WERI-Rb-1 (cell line): ENCODE measurements around the gene PLA2G4E.

ENCODE experiments used
- DNase-seq: peaks from one replicate; pipeline ENCODE4 v3.0.0-alpha.2; 2020
- H3K27ac ChIP-seq: fragments of 250-450 bp; sonication (Bioruptor Pico); 2 replicates; pipeline ENCODE4 v1.5.1; 2020; ENCODE audit warnings: mild to moderate bottlenecking, moderate library complexity
- H3K27me3 ChIP-seq: fragments of 250-450 bp; sonication (Bioruptor Pico); 2 replicates; pipeline ENCODE4 v1.5.1; 2021; ENCODE audit warnings: mild to moderate bottlenecking, low read depth, moderate library complexity; ENCODE audit not compliant: insufficient read depth, severe bottlenecking
- H3K36me3 ChIP-seq: fragments of 250-450 bp; sonication (Bioruptor Pico); 2 replicates; pipeline ENCODE4 v1.5.1; 2020; ENCODE audit warnings: mild to moderate bottlenecking, moderate library complexity
- H3K4me3 ChIP-seq: 2 replicates; pipeline ENCODE4 v1.5.1; 2011; ENCODE audit warnings: low read depth, mild to moderate bottlenecking, control low read depth, low read length
- H3K9me3 ChIP-seq: fragments of 250-450 bp; sonication (Bioruptor Pico); 2 replicates; pipeline ENCODE4 v1.5.1; 2021; ENCODE audit warnings: mild to moderate bottlenecking, moderate library complexity; ENCODE audit not compliant: severe bottlenecking
- CTCF ChIP-seq: IDR thresholded peaks from 2 replicates; pipeline ENCODE4 v1.5.1; 2011; ENCODE audit warnings: low read depth, mild to moderate bottlenecking, control low read depth, inconsistent platforms, low read length

The PLA2G4E gene

GRCh38 chr15:41941644-41942415 is 79.0 kb downstream of the PLA2G4E start:
- DNase-seq = no peak
- H3K27me3 ChIP-seq = no peaks in the 10 kb centered on the region

GRCh38 chr15:41940441-41940857 is 80.4 kb downstream of the PLA2G4E start:
- no peak overlapping the region for H3K27ac ChIP-seq
- no peaks in the 10 kb centered on the region for H3K9me3 ChIP-seq
- TF ChIP-seq CTCF = no peak
- no peaks in the 10 kb centered on the region for H3K36me3 ChIP-seq
- H3K4me3 ChIP-seq = no peak overlapping the region
- no peaks in the 10 kb centered on the region for H3K27me3 ChIP-seq
- DNase-seq = no peak

More at GRCh38 chr15:41941644-41942415, 79.0 kb downstream of the PLA2G4E start:
- no peaks in the 10 kb centered on the region for H3K36me3 ChIP-seq
- no peak overlapping the region; the same call in 1 of the 2 replicates for H3K27ac ChIP-seq
- TF ChIP-seq CTCF = no peak
- H3K4me3 ChIP-seq = no peak overlapping the region
- no peaks in the 10 kb centered on the region for H3K9me3 ChIP-seq

GRCh38 chr15:41939986-41940385 is 80.9 kb downstream of the PLA2G4E start:
- DNase-seq = no peak
- TF ChIP-seq CTCF = no peak
- Histone ChIP-seq H3K27me3 (no peaks in the 10 kb centered on the region), H3K9me3 (no peaks in the 10 kb centered on the region), H3K36me3 (no peaks in the 10 kb centered on the region), H3K27ac (no peak overlapping the region), H3K4me3 (no peak overlapping the region)

- Histone ChIP-seq H3K4me3 (no peak overlapping the region), H3K27me3 (no peaks in the 10 kb centered on the region), H3K27ac (no peak overlapping the region), H3K36me3 (no peaks in the 10 kb centered on the region), H3K9me3 (no peaks in the 10 kb centered on the region)
- no peak for TF ChIP-seq CTCF
- no peak for DNase-seq
Measured at GRCh38 chr15:41937568-41937923, 83.3 kb downstream of the PLA2G4E start.

- no peak for TF ChIP-seq CTCF
- H3K27ac ChIP-seq = no peak overlapping the region
- no peaks in the 10 kb centered on the region for H3K36me3 ChIP-seq
- no peak for DNase-seq
- no peaks in the 10 kb centered on the region for H3K9me3 ChIP-seq
- no peaks in the 10 kb centered on the region for H3K27me3 ChIP-seq
- no peak overlapping the region for H3K4me3 ChIP-seq
Measured at GRCh38 chr15:41936649-41937567, 83.9 kb downstream of the PLA2G4E start.
